Hematopoietic multipotent progenitor cell treated with erythropoietin and hydrocortisone succinate and interleukin-3 and kit ligand, for 15 days (in vitro differentiated cells): ENCODE data around the gene PPP1CA.

ENCODE experiments used
- DNase-seq: peaks from one replicate; pipeline ENCODE4 v3.0.0-alpha.2; 2015; ENCODE audit warnings: low spot score

Gene PPP1CA

GRCh38 chr11:67351275-67352005, 50.2 kb downstream of the PPP1CA start:
- DNase-seq, result peak; percentile 86

- DNase-seq, result no peak
These were observed 51.7 kb downstream of the PPP1CA start for GRCh38 chr11:67349928-67350465.

GRCh38 chr11:67349457-67349856, 52.2 kb downstream of the PPP1CA start:
- no peak for DNase-seq

GRCh38 chr11:67349036-67349435, 52.6 kb downstream of the PPP1CA start:
- DNase-seq, result no peak
